Ovary (tissue), 9 donors: ENCODE data around the gene CEBPG. TPM values are rescaled to one million over a fixed set of nuclear protein-coding genes. Genes with fewer than 3 reads are reported as not detected.

Experiments
- DNase-seq, 5 donors: peaks; one replicate each; pipeline ENCODE4 v3.0.0-alpha.2; 2019 to 2020
- H3K27ac ChIP-seq, 2 donors: fragments of 200-600 bp; one replicate each; pipeline versions ENCODE4 v1.5.1 to v1.8.0; 2019 to 2022
- H3K27me3 ChIP-seq: fragments of 200-600 bp; one replicate; pipeline ENCODE4 v1.8.0; 2022
- H3K36me3 ChIP-seq: fragments of 200-600 bp; sonication (generic); one replicate; pipeline ENCODE4 v1.5.1; 2019
- H3K4me1 ChIP-seq: one replicate; pipeline ENCODE4 v1.8.1; 2013; ENCODE audit warnings: mild to moderate bottlenecking, moderate library complexity; ENCODE audit not compliant: insufficient read depth
- H3K4me3 ChIP-seq: fragments of 200-600 bp; sonication (generic); one replicate; pipeline ENCODE4 v1.5.1; 2017
- H3K9me3 ChIP-seq, 2 donors: fragments of 200-600 bp in 1 of 2; sonication (generic) in 1 of 2; one replicate each; pipeline versions ENCODE4 v1.5.1 to v1.8.1; 2013 to 2019; ENCODE audit warnings: mild to moderate bottlenecking in 1 of 2, moderate library complexity in 1 of 2
- CTCF ChIP-seq, 3 donors: fragments of 450-650 bp in 2 of 3; fragments of 200-600 bp in 1 of 3; IDR thresholded peaks; one replicate each; pipeline versions ENCODE4 v1.5.1 to v1.8.0; 2016 to 2022; ENCODE audit warnings: antibody characterized with exemption in 3 of 3, mild to moderate bottlenecking in 1 of 3
- EP300 ChIP-seq: sonication (generic); formaldehyde crosslinking; IDR thresholded peaks from one replicate; pipeline ENCODE4 v1.6.1; 2017; ENCODE audit warnings: antibody characterized with exemption
- POLR2A ChIP-seq: fragments of 450-650 bp; IDR thresholded peaks from one replicate; pipeline ENCODE4 v1.6.1; 2017; ENCODE audit warnings: antibody characterized with exemption, mild to moderate bottlenecking, moderate library complexity
- WGBS, 3 donors: extraction: QIAGEN DNeasy Blood & Tissue Kit in 1 of 3; methylation state at CpG; one replicate each; pipeline versions ENCODE4 v1.1.5 to v1.1.7; 2013 to 2017; 5-methylcytosine and 5-hydroxymethylcytosine counted together
- intact Hi-C, 4 donors: fragments of 100-400 bp; cut with DNase I; formaldehyde crosslinking; loops; one replicate each; pipeline versions ENCODE4 v1.11.0 to v1.15.1; 2022 to 2023
- polyA plus RNA-seq, 2 donors: library from polyadenylated mRNA; stranded (reverse); fragments of 200-250 nt in 1 of 2; fragments of 350-450 nt in 1 of 2; fragmentation: Illumina TruSeq in 1 of 2; extraction: RNeasy Lipid Tissue Mini Kit (QIAGEN cat#74804) in 1 of 2; gene quantifications; one replicate each; pipeline ENCODE4 v1.2.3, GENCODE V29; 2013 to 2014
- total RNA-seq, 7 donors: library from RNA; depleted of rRNA in 2 of 7; stranded (reverse); fragments of >200 nt in 2 of 7; fragmentation: NEBNext Ultra II Directional in 3 of 7; extraction: Animal tissue kit (Norgen Biotek cat#: 25700) in 3 of 7; gene quantifications; one replicate each; pipeline versions ENCODE4 v1.1.0 to v1.2.4, GENCODE V29; 2016 to 2023
- donor health status: DM: no; HTN: no; CAD: no; lungs with moderate emphysema.
- donor health status: DM: no; HTN: no; CAD: no.
- donor health status: Bipolar disorder and iron deficiency.
- donor health status: DM: yes; HTN: yes; CAD: no.
- donor health status: DM: no; HTN: no; CAD: no.
- donor health status: DM: yes; HTN: yes; CAD: no.

The CEBPG gene
- total and polyA plus RNA-seq, 9 donors: 5.6 to 54.6 (median 12.0) TPM

GRCh38 chr19:33404506-33405253 is 31.2 kb downstream of the CEBPG start:
- intact Hi-C loops: loop anchor here (5.0 to 10.0 kb wide), 5 partner anchors 102 to 262 kb away; partner anchors contain the start of gene CEBPA (in 1 of the 4)
- no peak for TF ChIP-seq EP300
- TF ChIP-seq CTCF (IDR thresholded peaks at IDR 0.05): no peak
- no peak for TF ChIP-seq POLR2A
- no peaks in the 10 kb centered on the region for H3K4me1 ChIP-seq
- no peak overlapping the region for H3K27ac ChIP-seq
- peak in 1 of 5 donors; percentile 7 for DNase-seq
- no peaks in the 10 kb centered on the region for H3K36me3 ChIP-seq
- 70 to 79% (median 74%) methylated on average over 18 of the region's 18 CpGs for WGBS, 3 donors
- no peak overlapping the region for H3K4me3 ChIP-seq
- no peaks in the 10 kb centered on the region for H3K9me3 ChIP-seq
- H3K27me3 ChIP-seq: no peaks in the 10 kb centered on the region

- H3K27ac ChIP-seq: no peak overlapping the region
- intact Hi-C loops: loop anchor here (5.0 to 10.0 kb wide), 5 partner anchors 103 to 263 kb away; partner anchors contain the start of gene CEBPA (in 1 of the 4)
- peak in 1 of 5 donors; percentile 21 for DNase-seq
- H3K4me3 ChIP-seq: no peak overlapping the region
- TF ChIP-seq EP300 (no peak), POLR2A (no peak), CTCF (IDR thresholded peaks at IDR 0.05) (no peak)
- 80 to 88% (median 84%) methylated on average over 8 of the region's 8 CpGs for WGBS, 3 donors
- no peaks in the 10 kb centered on the region for H3K4me1 ChIP-seq
- H3K27me3 ChIP-seq: no peaks in the 10 kb centered on the region
- no peaks in the 10 kb centered on the region for H3K9me3 ChIP-seq
- no peaks in the 10 kb centered on the region for H3K36me3 ChIP-seq
Observed at GRCh38 chr19:33405254-33405552, 31.7 kb downstream of the CEBPG start.

GRCh38 chr19:33405553-33406461 is 32.3 kb downstream of the CEBPG start:
- Histone ChIP-seq H3K27me3 (no peaks in the 10 kb centered on the region), H3K4me1 (no peaks in the 10 kb centered on the region), H3K4me3 (no peak overlapping the region), H3K9me3 (no peaks in the 10 kb centered on the region), H3K27ac (no peak overlapping the region), H3K36me3 (no peaks in the 10 kb centered on the region)
- TF ChIP-seq CTCF (IDR thresholded peaks at IDR 0.05) (no peak), EP300 (no peak), POLR2A (no peak)
- DNase-seq: peak in 3 of 5 donors; percentile 13 to 31 (median 15)
- 88 to 92% (median 89%) methylated on average over 34 of the region's 34 CpGs for WGBS, 3 donors
- intact Hi-C loops: loop anchor here (5.0 to 10.0 kb wide), 5 partner anchors 104 to 264 kb away; partner anchors contain the start of gene CEBPA (in 1 of the 4)

GRCh38 chr19:33406521-33407139 is 33.1 kb downstream of the CEBPG start:
- DNase-seq: peak; percentile 56 to 80 (median 78)
- H3K27ac ChIP-seq: no peak overlapping the region
- intact Hi-C loops: loop anchor here (1.0 to 10.0 kb wide), 6 partner anchors 104 to 264 kb away; partner anchors contain the start of gene CEBPA (in 1 of the 4)
- no peaks in the 10 kb centered on the region for H3K4me1 ChIP-seq
- H3K36me3 ChIP-seq: no peaks in the 10 kb centered on the region
- no peak overlapping the region for H3K4me3 ChIP-seq
- no peak for TF ChIP-seq EP300
- TF ChIP-seq CTCF (IDR thresholded peaks at IDR 0.05): peak; percentile 66 to 87 (median 84)
- 63 to 94% (median 64%) methylated on average over 9 to 13 of the region's 13 CpGs for WGBS, 3 donors
- no peaks in the 10 kb centered on the region for H3K27me3 ChIP-seq
- no peaks in the 10 kb centered on the region for H3K9me3 ChIP-seq
